Body of pancreas (tissue), 4 donors: ENCODE measurements around the gene KIRREL3.

Experiments
- CTCF ChIP-seq, 7 experiments: fragments of 450-650 bp in 4 of 7; fragments of 200-600 bp in 3 of 7; sonication (generic) in 3 of 7; IDR thresholded peaks; one replicate each; pipeline ENCODE4 v1.5.1; 2016 to 2019; ENCODE audit warnings: antibody characterized with exemption in 7 of 7
- POLR2A ChIP-seq, 3 donors: fragments of 450-650 bp; IDR thresholded peaks; one replicate each; pipeline ENCODE4 v1.6.1; 2016; ENCODE audit warnings: antibody characterized with exemption in 3 of 3, mild to moderate bottlenecking in 2 of 3

- no peak for TF ChIP-seq CTCF (IDR thresholded peaks at IDR 0.05)
- TF ChIP-seq POLR2A (IDR thresholded peaks at IDR 0.05), result no peak
Observed at GRCh38 chr11:126545057-126545555, 455.5 kb downstream of the KIRREL3 start.
